Islet precursor cell (in vitro differentiated cells): Measurements from ENCODE around the gene SAMD10.

ENCODE experiments used
- DNase-seq: peaks from one replicate; pipeline ENCODE4 v3.0.0-alpha.2; 2018

The SAMD10 gene

DNA sequence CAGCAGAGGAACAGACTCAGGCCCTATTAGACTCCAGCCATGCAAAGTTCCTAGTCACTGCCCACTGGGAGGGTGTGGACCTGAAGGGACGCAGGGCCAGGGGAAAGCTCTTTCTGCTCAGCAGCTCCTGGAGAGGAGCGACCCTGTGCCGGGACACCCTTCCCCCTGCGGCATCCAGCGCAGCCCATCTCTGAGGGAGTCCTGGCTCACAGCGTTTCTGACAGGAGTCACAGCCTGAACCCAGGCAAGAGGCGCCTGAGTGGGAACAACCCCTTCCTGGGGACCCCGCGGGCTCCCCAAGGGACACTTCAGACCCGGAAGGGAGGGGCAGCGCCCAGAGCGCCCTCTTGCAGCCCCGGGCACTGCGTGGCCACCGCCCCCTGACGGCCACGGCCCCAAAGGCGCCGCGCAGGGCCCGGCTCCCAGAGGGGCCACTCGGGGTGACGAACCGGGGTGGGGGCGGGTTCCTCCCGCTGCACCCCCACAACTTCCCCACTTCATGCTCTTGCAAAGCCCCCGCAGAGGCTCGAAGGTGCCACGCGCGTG is 24.1 kb downstream of the SAMD10 start:
- no peak for DNase-seq

DNA sequence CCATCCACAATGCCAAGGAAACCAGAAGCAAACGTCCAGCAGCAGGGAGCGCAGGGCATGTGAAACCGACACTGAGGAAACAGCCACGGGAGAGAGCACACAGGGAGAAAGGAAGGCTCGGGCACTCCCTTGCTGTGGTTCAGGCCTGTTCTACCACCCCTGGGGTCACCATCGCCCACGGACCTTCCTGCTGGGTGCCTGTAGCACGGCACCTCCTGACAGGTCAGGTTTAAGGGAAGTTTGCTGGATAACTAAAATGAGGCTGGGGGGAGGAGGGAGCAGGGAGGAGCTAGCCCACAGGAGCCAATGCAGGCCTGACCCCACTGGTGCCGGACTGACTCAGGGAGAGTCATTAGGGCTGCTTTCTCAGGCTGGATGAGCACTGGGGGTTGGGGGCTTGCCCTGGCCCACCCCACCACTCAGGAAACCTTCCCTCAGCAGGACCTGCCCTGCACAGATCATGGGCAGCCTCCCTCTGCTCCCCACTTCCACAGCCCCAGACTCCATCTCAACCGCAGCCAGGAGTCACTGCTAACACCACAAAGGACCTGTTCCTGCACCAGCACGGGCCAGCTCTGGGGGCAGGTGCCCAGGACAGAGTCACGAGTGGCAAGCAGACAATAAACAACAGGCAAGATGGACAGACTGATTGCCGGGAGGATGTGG is 25.5 kb downstream of the SAMD10 start:
- DNase-seq, result no peak

GRCh38 chr20:63952769-63953168 is 26.7 kb downstream of the SAMD10 start:
- no peak for DNase-seq

DNA sequence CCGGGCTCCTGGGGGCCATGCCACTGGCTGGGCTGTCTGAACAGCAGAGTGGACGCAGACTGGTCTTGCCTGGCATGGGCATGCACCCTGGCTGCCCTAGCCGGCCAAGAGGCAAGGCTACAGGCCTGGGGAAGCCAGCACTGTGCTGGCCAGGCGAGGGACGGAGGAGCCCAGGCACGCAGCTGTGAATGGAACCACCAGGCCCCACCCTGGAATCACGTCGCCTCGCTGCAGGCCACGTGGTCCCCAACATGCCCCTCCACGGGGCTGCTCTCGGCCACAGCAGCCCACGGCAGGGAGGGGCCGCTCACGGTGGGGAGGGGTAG is 27.3 kb downstream of the SAMD10 start:
- no peak for DNase-seq

GRCh38 chr20:63951398-63952209 is 27.8 kb downstream of the SAMD10 start:
- no peak for DNase-seq

- DNase-seq, result no peak
These were observed 28.6 kb downstream of the SAMD10 start for GRCh38 chr20:63950701-63951397.

- DNase-seq, result no peak
These were observed 31.6 kb downstream of the SAMD10 start for GRCh38 chr20:63947638-63948456.

- no peak for DNase-seq
These were observed 32.3 kb downstream of the SAMD10 start for GRCh38 chr20:63946986-63947637.

GRCh38 chr20:63945921-63946920 is 33.2 kb downstream of the SAMD10 start:
- no peak for DNase-seq

DNA sequence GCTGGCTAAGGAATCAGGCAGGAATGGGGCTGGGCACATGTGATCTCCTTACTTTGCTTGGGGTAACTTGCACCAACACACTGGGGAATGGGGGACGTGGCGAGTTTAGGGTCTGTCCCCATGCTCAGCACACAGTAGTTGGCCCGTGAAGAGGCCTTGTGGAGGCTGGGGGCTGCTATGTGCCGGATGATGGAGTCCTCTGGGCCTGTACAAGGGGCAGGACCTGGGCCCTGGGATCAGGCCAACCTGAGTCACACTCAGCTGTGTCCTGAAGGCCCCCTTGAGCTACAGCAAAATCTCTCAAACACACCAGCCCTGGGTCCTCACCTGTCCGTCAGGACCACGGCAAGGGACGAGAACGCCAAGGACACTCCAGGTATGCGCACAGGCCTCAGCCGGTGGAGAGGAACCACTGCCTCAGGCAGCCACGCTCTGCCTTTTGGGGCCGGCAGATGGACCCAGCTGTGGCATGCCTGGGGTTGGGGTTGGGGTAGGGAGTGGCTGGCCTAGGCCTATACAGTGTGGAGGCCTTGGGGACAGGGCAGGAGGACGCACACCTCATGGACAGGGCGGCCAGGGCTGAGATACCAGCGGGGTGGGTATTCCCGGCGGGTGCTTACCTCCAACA is 34.3 kb downstream of the SAMD10 start:
- no peak for DNase-seq

DNA sequence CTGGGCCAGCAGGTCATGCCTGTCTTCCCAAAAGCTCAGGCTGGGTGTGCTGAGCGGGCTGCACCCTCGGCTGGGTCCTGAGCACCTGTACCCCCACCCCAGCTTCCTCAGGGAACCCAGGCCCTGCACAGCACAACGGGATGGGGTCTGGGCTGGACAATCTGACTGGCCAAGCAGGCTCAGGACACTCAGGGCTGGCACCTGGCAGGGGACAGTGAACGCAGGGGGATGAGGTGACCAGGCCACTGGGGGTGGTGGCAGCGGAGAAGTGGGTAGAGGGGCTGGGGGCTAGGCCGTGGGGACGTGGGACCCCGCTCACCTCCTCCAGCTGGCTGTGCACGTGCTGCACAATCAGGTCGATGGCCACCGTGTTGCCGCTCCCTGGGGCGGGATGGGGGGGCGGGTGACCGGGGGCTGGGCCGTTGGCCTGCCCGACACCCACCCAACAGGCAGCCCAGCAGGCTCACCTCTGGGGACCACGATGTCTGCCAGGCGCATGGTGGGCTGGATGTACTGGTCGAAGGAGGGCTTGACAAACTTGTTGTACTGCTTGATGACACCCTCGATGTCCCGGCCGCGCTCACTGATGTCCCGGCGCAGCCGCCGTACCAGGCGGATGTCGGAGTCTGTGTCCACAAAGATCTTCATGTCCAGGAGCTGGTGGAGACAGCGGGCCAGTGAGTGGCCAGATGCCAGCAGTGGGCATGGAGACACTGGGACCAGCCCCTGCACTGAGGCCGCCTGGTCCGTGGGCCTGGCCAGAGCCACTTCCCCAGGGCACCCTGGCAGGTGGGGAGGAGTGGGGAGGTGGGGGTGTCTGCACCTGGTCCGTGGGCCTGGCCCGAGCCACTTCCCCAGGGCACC is 35.1 kb downstream of the SAMD10 start:
- no peak for DNase-seq

DNA sequence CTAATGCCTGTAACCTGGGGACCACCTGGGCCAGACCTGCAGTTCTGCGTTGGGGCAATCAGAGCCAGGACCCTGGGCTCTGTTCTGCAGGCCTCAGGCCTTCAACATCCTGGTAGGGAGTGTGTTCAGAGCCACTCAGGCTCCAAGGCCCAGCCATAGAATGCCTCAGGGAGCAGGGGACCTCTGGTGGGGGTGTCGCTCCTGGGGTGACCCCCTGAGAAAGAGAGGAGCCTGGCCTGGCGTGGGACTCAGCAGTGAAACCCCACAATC is 35.7 kb downstream of the SAMD10 start:
- no peak for DNase-seq

GRCh38 chr20:63942969-63943807 is 36.3 kb downstream of the SAMD10 start:
- no peak for DNase-seq

- no peak for DNase-seq
These were observed 37.0 kb downstream of the SAMD10 start for GRCh38 chr20:63942250-63942951.

DNA sequence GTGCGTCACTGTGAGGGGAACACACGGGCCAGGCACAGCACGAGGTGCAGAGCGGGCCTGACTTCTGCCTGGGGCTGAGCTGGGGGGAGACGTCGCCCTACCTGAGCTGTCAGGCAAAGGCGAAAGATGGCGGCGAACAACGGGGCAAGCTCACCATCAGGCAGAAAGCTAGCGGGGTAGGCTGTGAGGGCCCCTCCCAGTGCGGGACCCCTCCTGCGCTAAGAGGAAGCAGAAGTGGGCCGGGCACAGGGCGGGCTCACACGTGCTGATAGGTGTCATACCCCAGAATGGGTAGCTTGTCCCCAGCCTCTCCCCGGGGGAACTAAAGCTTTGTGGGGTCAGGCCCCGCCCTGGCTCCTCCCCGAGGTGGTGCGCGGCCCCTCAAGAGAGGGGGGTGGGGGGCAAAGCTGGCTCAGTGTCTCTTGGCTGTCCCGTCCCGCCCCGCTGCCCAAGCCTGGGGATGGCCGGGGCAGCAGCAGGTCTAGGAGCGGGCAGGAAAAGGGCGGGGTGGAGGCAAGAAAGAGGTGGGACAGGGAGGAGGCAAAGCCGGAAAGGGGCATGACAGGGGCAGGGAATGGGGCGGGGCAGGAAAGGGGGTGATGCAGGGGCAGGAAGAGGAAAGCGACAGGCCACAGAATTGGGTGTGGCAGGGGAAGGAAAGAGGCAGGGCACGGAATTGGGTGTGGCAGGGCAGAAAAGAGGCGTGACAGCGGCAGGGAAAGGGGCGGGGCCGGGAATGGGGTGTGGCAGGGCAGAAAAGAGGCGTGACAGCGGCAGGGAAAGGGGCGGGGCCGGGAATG is 38.0 kb downstream of the SAMD10 start:
- DNase-seq, result peak; percentile 81

DNA sequence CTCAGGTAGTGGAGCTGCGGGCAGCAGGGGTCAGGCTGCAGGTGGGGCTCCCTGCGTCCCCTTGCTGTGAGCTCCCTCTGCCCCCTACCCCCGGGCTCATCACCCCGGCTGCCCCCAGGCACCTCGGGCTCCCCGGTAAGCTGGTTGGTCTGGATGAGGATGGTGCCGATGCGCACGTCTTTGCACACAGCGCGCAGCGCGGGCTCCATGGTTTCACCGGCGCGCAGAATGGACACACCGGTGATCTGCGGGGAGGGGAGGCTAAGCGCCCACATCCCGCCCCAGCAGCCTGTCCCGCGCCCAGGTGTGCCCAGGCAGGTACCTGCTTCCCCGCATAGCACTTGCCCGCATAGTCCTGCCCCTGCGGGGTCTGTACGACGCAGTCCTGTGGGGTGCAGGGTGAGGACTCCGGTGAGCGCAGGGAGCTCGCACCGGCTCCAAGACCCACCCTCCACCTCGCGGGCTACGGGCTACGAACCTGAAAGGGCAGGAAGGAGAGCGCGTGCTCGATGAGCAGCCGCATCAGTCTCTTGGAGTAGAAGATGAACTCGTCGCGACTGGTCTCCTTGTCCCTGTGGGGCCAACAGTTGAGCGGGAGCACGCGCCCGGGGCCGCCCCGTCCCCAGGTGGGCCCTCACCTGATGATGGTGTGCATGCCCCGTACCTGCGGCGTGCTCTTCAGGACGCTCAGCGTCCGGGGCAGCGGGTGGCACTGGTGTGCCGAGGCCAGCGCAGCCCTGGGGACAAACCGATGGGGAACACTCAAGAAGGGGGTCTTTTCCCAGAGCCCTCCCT is 38.8 kb downstream of the SAMD10 start:
- no peak for DNase-seq
